Measurements from ENCODE around the gene PLS1.

DNA sequence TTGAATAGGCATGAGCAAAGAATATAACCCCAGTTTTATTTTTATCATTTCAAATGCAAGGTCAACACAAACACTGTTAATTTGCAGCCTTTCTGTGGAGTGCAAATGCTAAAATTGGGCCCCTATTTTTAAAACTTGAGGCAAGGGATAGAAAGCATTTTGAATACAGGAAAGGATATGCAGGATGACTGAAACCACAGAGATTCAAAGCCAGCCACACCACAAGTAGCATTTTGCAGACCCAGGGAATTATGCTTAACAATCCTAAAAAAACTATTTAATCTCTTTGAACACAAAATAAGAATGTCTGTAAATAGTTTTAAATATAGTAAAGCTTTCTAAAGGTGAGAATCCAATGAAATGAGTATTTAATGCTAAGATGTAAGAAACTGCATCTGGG is 64.7 kb downstream of the PLS1 start:
- TF ChIP-seq, protein P1, sequence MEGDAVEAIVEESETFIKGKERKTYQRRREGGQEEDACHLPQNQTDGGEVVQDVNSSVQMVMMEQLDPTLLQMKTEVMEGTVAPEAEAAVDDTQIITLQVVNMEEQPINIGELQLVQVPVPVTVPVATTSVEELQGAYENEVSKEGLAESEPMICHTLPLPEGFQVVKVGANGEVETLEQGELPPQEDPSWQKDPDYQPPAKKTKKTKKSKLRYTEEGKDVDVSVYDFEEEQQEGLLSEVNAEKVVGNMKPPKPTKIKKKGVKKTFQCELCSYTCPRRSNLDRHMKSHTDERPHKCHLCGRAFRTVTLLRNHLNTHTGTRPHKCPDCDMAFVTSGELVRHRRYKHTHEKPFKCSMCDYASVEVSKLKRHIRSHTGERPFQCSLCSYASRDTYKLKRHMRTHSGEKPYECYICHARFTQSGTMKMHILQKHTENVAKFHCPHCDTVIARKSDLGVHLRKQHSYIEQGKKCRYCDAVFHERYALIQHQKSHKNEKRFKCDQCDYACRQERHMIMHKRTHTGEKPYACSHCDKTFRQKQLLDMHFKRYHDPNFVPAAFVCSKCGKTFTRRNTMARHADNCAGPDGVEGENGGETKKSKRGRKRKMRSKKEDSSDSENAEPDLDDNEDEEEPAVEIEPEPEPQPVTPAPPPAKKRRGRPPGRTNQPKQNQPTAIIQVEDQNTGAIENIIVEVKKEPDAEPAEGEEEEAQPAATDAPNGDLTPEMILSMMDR (IDR thresholded peaks at IDR 0.05) = no peak
- no peak for TF ChIP-seq POLR2A (IDR thresholded peaks at IDR 0.05)
